H9 (cell line): ENCODE data around the gene NSF. TPM values are rescaled to one million over a fixed set of nuclear protein-coding genes. Genes with fewer than 3 reads are reported as not detected.

ENCODE experiments used
- DNase-seq: peaks from one replicate; pipeline ENCODE4 v3.0.0-alpha.2; 2017
- H2AFZ ChIP-seq: one replicate; pipeline ENCODE4 v1.6.1; 2013; ENCODE audit warnings: mild to moderate bottlenecking, low read length, control low read depth, moderate library complexity
- H2AK5ac ChIP-seq: 2 replicates; pipeline ENCODE4 v1.6.1; 2013; ENCODE audit warnings: low read length, control low read depth, mixed read lengths; ENCODE audit not compliant: insufficient read length
- H2BK120ac ChIP-seq: one replicate; pipeline ENCODE4 v1.6.1; 2013; ENCODE audit warnings: low read depth, mild to moderate bottlenecking, low read length, control low read depth, inconsistent platforms; ENCODE audit not compliant: poor library complexity, severe bottlenecking
- H2BK12ac ChIP-seq: 2 replicates; pipeline ENCODE4 v1.6.1; 2013; ENCODE audit warnings: low read length, control low read depth, mixed read lengths, low read depth; ENCODE audit not compliant: insufficient read length
- H2BK15ac ChIP-seq: 2 replicates; pipeline ENCODE4 v1.6.1; 2013; ENCODE audit warnings: low read depth, low read length, control low read depth
- H2BK20ac ChIP-seq: one replicate; pipeline ENCODE4 v1.6.1; 2013; ENCODE audit warnings: low read depth, mild to moderate bottlenecking, low read length, control low read depth, inconsistent platforms; ENCODE audit not compliant: poor library complexity, severe bottlenecking
- H2BK5ac ChIP-seq: 2 replicates; pipeline ENCODE4 v1.6.1; 2013; ENCODE audit warnings: low read length, control low read depth, mixed read lengths; ENCODE audit not compliant: insufficient read length
- H3K14ac ChIP-seq: 2 replicates; pipeline ENCODE4 v1.6.1; 2013; ENCODE audit warnings: low read length, control low read depth; ENCODE audit not compliant: insufficient read depth
- H3K18ac ChIP-seq: 2 replicates; pipeline ENCODE4 v1.6.1; 2013; ENCODE audit warnings: low read depth, mild to moderate bottlenecking, mixed read lengths, low read length, control low read depth; ENCODE audit not compliant: insufficient read length
- H3K23ac ChIP-seq: 2 replicates; pipeline ENCODE4 v1.6.1; 2013; ENCODE audit warnings: low read length, control low read depth, mixed read lengths, low read depth; ENCODE audit not compliant: insufficient read length
- H3K23me2 ChIP-seq: 2 replicates; pipeline ENCODE4 v1.6.1; 2013; ENCODE audit warnings: low read depth, mild to moderate bottlenecking, mixed read lengths, low read length, control low read depth; ENCODE audit not compliant: insufficient read length, poor library complexity, severe bottlenecking
- H3K27ac ChIP-seq: 2 replicates; pipeline ENCODE4 v1.5.1; 2013; ENCODE audit warnings: low read length, control low read depth, mixed read lengths, low read depth; ENCODE audit not compliant: insufficient read length
- H3K27me3 ChIP-seq: 2 replicates; pipeline ENCODE4 v1.6.1; 2013; ENCODE audit warnings: low read length, control low read depth, inconsistent platforms; ENCODE audit not compliant: insufficient read depth
- H3K4ac ChIP-seq: 2 replicates; pipeline ENCODE4 v1.6.1; 2013; ENCODE audit warnings: low read depth, mild to moderate bottlenecking, control low read depth, inconsistent platforms, low read length, moderate library complexity
- H3K4me1 ChIP-seq: 2 replicates; pipeline ENCODE4 v1.6.1; 2013; ENCODE audit warnings: low read length, control low read depth, inconsistent platforms; ENCODE audit not compliant: insufficient read depth
- H3K4me2 ChIP-seq: 2 replicates; pipeline ENCODE4 v1.6.1; 2013; ENCODE audit warnings: low read length, control low read depth, mixed read lengths; ENCODE audit not compliant: insufficient read length, insufficient read depth
- H3K56ac ChIP-seq: 2 replicates; pipeline ENCODE4 v1.6.1; 2013; ENCODE audit warnings: low read depth, mild to moderate bottlenecking, mixed read lengths, low read length, control low read depth; ENCODE audit not compliant: insufficient read length
- H3K79me1 ChIP-seq: 2 replicates; pipeline ENCODE4 v1.6.1; 2013; ENCODE audit warnings: low read depth, mild to moderate bottlenecking, moderate library complexity, low read length, control low read depth, inconsistent platforms; ENCODE audit not compliant: insufficient read depth, poor library complexity, severe bottlenecking
- H3K79me2 ChIP-seq: 2 replicates; pipeline ENCODE4 v1.6.1; 2013; ENCODE audit warnings: low read length, control low read depth, inconsistent platforms; ENCODE audit not compliant: insufficient read depth
- H3K9ac ChIP-seq: 2 replicates; pipeline ENCODE4 v1.6.1; 2013; ENCODE audit warnings: low read length, control low read depth, mixed read lengths; ENCODE audit not compliant: insufficient read length; ENCODE audit errors: extremely low read depth
- H3K9me3 ChIP-seq: one replicate; pipeline ENCODE4 v1.6.1; 2013; ENCODE audit warnings: low read depth, low read length, inconsistent platforms; ENCODE audit not compliant: control insufficient read depth
- H3T11ph ChIP-seq: one replicate; pipeline ENCODE4 v1.6.1; 2013; ENCODE audit warnings: mild to moderate bottlenecking, low read length, control low read depth, inconsistent platforms
- H4K20me1 ChIP-seq: one replicate; pipeline ENCODE4 v1.6.1; 2013; ENCODE audit not compliant: control insufficient read depth, insufficient read length, insufficient read depth
- H4K5ac ChIP-seq: 2 replicates; pipeline ENCODE4 v1.6.1; 2013; ENCODE audit warnings: low read depth, mild to moderate bottlenecking, mixed read lengths, low read length, control low read depth; ENCODE audit not compliant: insufficient read length
- H4K8ac ChIP-seq: replicated peaks from 2 replicates; pipeline ENCODE4 v1.6.1; 2013; ENCODE audit warnings: low read length, control low read depth, mixed read lengths, low read depth; ENCODE audit not compliant: insufficient read length
- H4K91ac ChIP-seq: 2 replicates; pipeline ENCODE4 v1.6.1; 2013; ENCODE audit warnings: low read depth, mild to moderate bottlenecking, moderate library complexity, mixed read lengths, low read length, control low read depth; ENCODE audit not compliant: insufficient read length
- H3K27ac Mint-ChIP-seq, 3 experiments: 2 replicates in 2 of 3; 3 replicates in 1 of 3; pipeline ENCODE4 v1.8.0; 2020 to 2021; ENCODE audit warnings: mixed read lengths in 3 of 3, mild to moderate bottlenecking in 1 of 3, moderate library complexity in 1 of 3
- H3K27me3 Mint-ChIP-seq: 2 replicates; pipeline ENCODE4 v1.8.0; 2021; ENCODE audit warnings: low read depth, mild to moderate bottlenecking, moderate library complexity, mixed read lengths
- H3K36me3 Mint-ChIP-seq, 3 experiments: 2 replicates in 2 of 3; 3 replicates in 1 of 3; pipeline ENCODE4 v1.8.0; 2020 to 2021; ENCODE audit warnings: low read depth in 3 of 3, mixed read lengths in 3 of 3; ENCODE audit not compliant: insufficient read depth in 1 of 3
- H3K4me1 Mint-ChIP-seq, 2 experiments: 2 replicates each; pipeline ENCODE4 v1.8.0; 2020; ENCODE audit warnings: mixed read lengths in 2 of 2
- H3K4me3 Mint-ChIP-seq, 2 experiments: 2 replicates in 1 of 2; 3 replicates in 1 of 2; pipeline ENCODE4 v1.8.0; 2020 to 2021; ENCODE audit warnings: mild to moderate bottlenecking in 2 of 2, mixed read lengths in 2 of 2, moderate library complexity in 1 of 2
- H3K9me3 Mint-ChIP-seq, 2 experiments: 2 replicates in 1 of 2; 3 replicates in 1 of 2; pipeline ENCODE4 v1.8.0; 2020; ENCODE audit warnings: mild to moderate bottlenecking in 2 of 2, mixed read lengths in 2 of 2, moderate library complexity in 1 of 2
- CTCF ChIP-seq: fragments of 200-600 bp; sonication (generic); conservative IDR thresholded peaks from 3 replicates; pipeline ENCODE4 v1.8.0; 2021; ENCODE audit warnings: antibody characterized with exemption, mild to moderate bottlenecking
- WGBS: extraction: QIAGEN DNeasy Blood & Tissue Kit; methylation state at CpG from one replicate; pipeline ENCODE4 v1.1.7; 2013; ENCODE audit warnings: missing lambda C conversion rate, low lambda C conversion rate, mixed read lengths; ENCODE audit not compliant: insufficient read length; ENCODE audit errors: extremely low coverage; 5-methylcytosine and 5-hydroxymethylcytosine counted together
- total RNA-seq: library from RNA; stranded (reverse); gene quantifications from 2 replicates; pipeline ENCODE4 v1.2.1, GENCODE V29; 2021

The NSF gene
- total RNA-seq, 1 experiment from 2014 or later, result 36.4 TPM

- no peak for TF ChIP-seq CTCF
- no peaks in the 10 kb centered on the region for H3K9me3 ChIP-seq
- H4K91ac ChIP-seq, result no peak overlapping the region
- DNase-seq, result no peak
- no peak overlapping the region for H2BK20ac ChIP-seq
- no peaks in the 10 kb centered on the region for H3K27me3 Mint-ChIP-seq
- H4K8ac ChIP-seq, result no peak overlapping the region
- no peaks in the 10 kb centered on the region for H4K20me1 ChIP-seq
- no CpG with 5 or more reads among the region's 3 CpGs for WGBS
- no peak overlapping the region for H2AK5ac ChIP-seq
- no peak overlapping the region for H2BK5ac ChIP-seq
- H2BK12ac ChIP-seq, result no peak overlapping the region
- H3K36me3 Mint-ChIP-seq, result peaks cover 0 to 6% (median 2%) of the 10 kb centered on the region in 3 experiments; a peak in 3 of 7 replicates
- H3K27ac Mint-ChIP-seq, result peak overlapping the region in 1 of 3 experiments; percentile 13; a peak in 1 of 7 replicates
- H3K18ac ChIP-seq, result no peak overlapping the region
- H3K4ac ChIP-seq, result no peak overlapping the region
- H3K14ac ChIP-seq, result no peak overlapping the region
- no peak overlapping the region for H3K9ac ChIP-seq
- H3K4me2 ChIP-seq, result no peak overlapping the region
- no peaks in the 10 kb centered on the region for H3K27me3 ChIP-seq
- H3K27ac ChIP-seq, result no peak overlapping the region
- no peak overlapping the region for H2BK15ac ChIP-seq
- H3K9me3 Mint-ChIP-seq, result no peaks in the 10 kb centered on the region
- H3T11ph ChIP-seq, result no peak overlapping the region
- H3K23me2 ChIP-seq, result no peaks in the 10 kb centered on the region
- H3K4me1 Mint-ChIP-seq, result no peaks in the 10 kb centered on the region
- no peak overlapping the region for H2BK120ac ChIP-seq
- H3K79me1 ChIP-seq, result no peaks in the 10 kb centered on the region
- H3K23ac ChIP-seq, result no peak overlapping the region
- H3K56ac ChIP-seq, result no peak overlapping the region
- no peak overlapping the region for H2AFZ ChIP-seq
- H3K4me1 ChIP-seq, result no peaks in the 10 kb centered on the region
- H3K79me2 ChIP-seq, result no peaks in the 10 kb centered on the region
- H4K5ac ChIP-seq, result no peak overlapping the region
- H3K4me3 Mint-ChIP-seq, result no peak overlapping the region
Measured at GRCh38 chr17:46719891-46720290, 129.4 kb downstream of the NSF start.
